NCI-H1417 treated with DMSO at 0.1 percent for 48 hours (cell line): Measurements from ENCODE around the gene ZNF564.
"Not testable (repeated sequence)": the region's sequence is repeated elsewhere in the genome, so short reads cannot be mapped to it uniquely, and the experiment has no call there.

Experiments
- DNase-seq: peaks from one replicate; lab custom pipeline; 2025; lab: John Stamatoyannopoulos, UW

The ZNF564 gene

GRCh38 chr19:12496480-12496879 is 54.8 kb downstream of the ZNF564 start:
- DNase-seq, result no peak

- peak; percentile 94 for DNase-seq
These were observed 56.1 kb downstream of the ZNF564 start for GRCh38 chr19:12495002-12495802.

GRCh38 chr19:12494260-12494860 is 56.9 kb downstream of the ZNF564 start:
- no peak for DNase-seq

- not testable (repeated sequence) for DNase-seq
These were observed 65.0 kb downstream of the ZNF564 start for GRCh38 chr19:12486265-12486783.

- no peak for DNase-seq
These were observed 65.7 kb downstream of the ZNF564 start for GRCh38 chr19:12485571-12485970.

GRCh38 chr19:12485052-12485416 is 66.2 kb downstream of the ZNF564 start:
- DNase-seq, result no peak

- DNase-seq, result peak; percentile 80
These were observed 66.8 kb downstream of the ZNF564 start, which contains the start of gene ZNF709 for GRCh38 chr19:12484371-12485051. ZNF709 (minus strand) TSS chr19:12484816; CDS start chr19:12484657, 159 bp downstream.

- DNase-seq, result no peak
These were observed 67.3 kb downstream of the ZNF564 start for GRCh38 chr19:12484011-12484370.

- no peak for DNase-seq
These were observed 68.8 kb downstream of the ZNF564 start for GRCh38 chr19:12482509-12482886.

- DNase-seq, result no peak
These were observed 69.3 kb downstream of the ZNF564 start for GRCh38 chr19:12481781-12482508.

- DNase-seq, result no peak
These were observed 72.9 kb downstream of the ZNF564 start for GRCh38 chr19:12478234-12478941.
